Upper lobe of right lung (tissue), 1 donor: Measurements from ENCODE around the gene LMAN1. TPM values are rescaled to one million over a fixed set of nuclear protein-coding genes. Genes with fewer than 3 reads are reported as not detected.

Experiments used
- ATAC-seq: fragments of 200-7000 bp; cut with Tn5 transposase; one replicate; pipeline ENCODE4 v1.9.1; 2020; ENCODE audit warnings: mild to moderate bottlenecking, moderate library complexity
- DNase-seq: peaks from one replicate; pipeline ENCODE4 v3.0.0-alpha.2; 2020
- H3K27ac ChIP-seq: fragments of 200-600 bp; one replicate; pipeline ENCODE4 v1.8.0; 2022
- H3K27me3 ChIP-seq: fragments of 200-600 bp; one replicate; pipeline ENCODE4 v1.8.0; 2022; ENCODE audit warnings: mild to moderate bottlenecking
- H3K36me3 ChIP-seq: fragments of 200-600 bp; one replicate; pipeline ENCODE4 v1.8.0; 2022
- H3K4me1 ChIP-seq: fragments of 200-600 bp; one replicate; pipeline ENCODE4 v1.8.0; 2022
- H3K4me3 ChIP-seq: fragments of 200-600 bp; one replicate; pipeline ENCODE4 v1.8.0; 2022; ENCODE audit warnings: mild to moderate bottlenecking
- H3K9me3 ChIP-seq: fragments of 200-600 bp; one replicate; pipeline ENCODE4 v1.8.0; 2022
- intact Hi-C: fragments of 100-400 bp; cut with DNase I; formaldehyde crosslinking; loops from one replicate; pipeline ENCODE4 v1.11.0; 2022
- long read RNA-seq: library from polyadenylated mRNA; unstranded; transcript quantifications from one replicate; pipeline ENCODE4 v2.0.0, GENCODE V29; 2021
- total RNA-seq: library from RNA; stranded (reverse); fragmentation: NEBNext Ultra II Directional; extraction: Animal tissue kit (Norgen Biotek cat#: 25700); gene quantifications from one replicate; pipeline ENCODE4 v1.2.1, GENCODE V29; 2021
- TF ChIP-seq, protein P1 (sequence below): fragments of 200-600 bp; IDR thresholded peaks from one replicate; pipeline ENCODE4 v1.8.0; 2022; ENCODE audit warnings: antibody characterized with exemption
- donor health status: DM: no; HTN: yes; CAD: no; lungs with severe emphysema.

The LMAN1 gene, protein sequence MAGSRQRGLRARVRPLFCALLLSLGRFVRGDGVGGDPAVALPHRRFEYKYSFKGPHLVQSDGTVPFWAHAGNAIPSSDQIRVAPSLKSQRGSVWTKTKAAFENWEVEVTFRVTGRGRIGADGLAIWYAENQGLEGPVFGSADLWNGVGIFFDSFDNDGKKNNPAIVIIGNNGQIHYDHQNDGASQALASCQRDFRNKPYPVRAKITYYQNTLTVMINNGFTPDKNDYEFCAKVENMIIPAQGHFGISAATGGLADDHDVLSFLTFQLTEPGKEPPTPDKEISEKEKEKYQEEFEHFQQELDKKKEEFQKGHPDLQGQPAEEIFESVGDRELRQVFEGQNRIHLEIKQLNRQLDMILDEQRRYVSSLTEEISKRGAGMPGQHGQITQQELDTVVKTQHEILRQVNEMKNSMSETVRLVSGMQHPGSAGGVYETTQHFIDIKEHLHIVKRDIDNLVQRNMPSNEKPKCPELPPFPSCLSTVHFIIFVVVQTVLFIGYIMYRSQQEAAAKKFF
- 63.1 TPM for total RNA-seq
- long read RNA-seq, full-length matches to known transcripts: 99 of 117 reads
- long read RNA-seq, partial matches to known transcripts: 13 of 117 reads
- long read RNA-seq, other reads (novel, unspliced or antisense): 5 of 117 reads

GRCh38 chr18:59358712-59359575 lies at the start of gene LMAN1:
LMAN1 (minus strand) TSS chr18:59359265; CDS start chr18:59359244, 21 bp downstream.
- intact Hi-C loops: no loop called here
- peak; percentile 100 for ATAC-seq
- Histone ChIP-seq H3K9me3 (no peaks in the 10 kb centered on the region), H3K4me1 (peaks cover 18% of the 10 kb centered on the region), H3K36me3 (peaks cover 15% of the 10 kb centered on the region), H3K4me3 (peak within 1 kb of the TSS; percentile 95), H3K27me3 (no peaks in the 10 kb centered on the region), H3K27ac (peak within 1 kb of the TSS; percentile 91)
- TF ChIP-seq, protein P1, sequence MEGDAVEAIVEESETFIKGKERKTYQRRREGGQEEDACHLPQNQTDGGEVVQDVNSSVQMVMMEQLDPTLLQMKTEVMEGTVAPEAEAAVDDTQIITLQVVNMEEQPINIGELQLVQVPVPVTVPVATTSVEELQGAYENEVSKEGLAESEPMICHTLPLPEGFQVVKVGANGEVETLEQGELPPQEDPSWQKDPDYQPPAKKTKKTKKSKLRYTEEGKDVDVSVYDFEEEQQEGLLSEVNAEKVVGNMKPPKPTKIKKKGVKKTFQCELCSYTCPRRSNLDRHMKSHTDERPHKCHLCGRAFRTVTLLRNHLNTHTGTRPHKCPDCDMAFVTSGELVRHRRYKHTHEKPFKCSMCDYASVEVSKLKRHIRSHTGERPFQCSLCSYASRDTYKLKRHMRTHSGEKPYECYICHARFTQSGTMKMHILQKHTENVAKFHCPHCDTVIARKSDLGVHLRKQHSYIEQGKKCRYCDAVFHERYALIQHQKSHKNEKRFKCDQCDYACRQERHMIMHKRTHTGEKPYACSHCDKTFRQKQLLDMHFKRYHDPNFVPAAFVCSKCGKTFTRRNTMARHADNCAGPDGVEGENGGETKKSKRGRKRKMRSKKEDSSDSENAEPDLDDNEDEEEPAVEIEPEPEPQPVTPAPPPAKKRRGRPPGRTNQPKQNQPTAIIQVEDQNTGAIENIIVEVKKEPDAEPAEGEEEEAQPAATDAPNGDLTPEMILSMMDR: no peak
- peak; percentile 97 for DNase-seq

- Histone ChIP-seq H3K27ac (no peak overlapping the region), H3K4me3 (no peak overlapping the region), H3K27me3 (no peaks in the 10 kb centered on the region), H3K9me3 (no peaks in the 10 kb centered on the region), H3K36me3 (no peaks in the 10 kb centered on the region), H3K4me1 (no peaks in the 10 kb centered on the region)
- DNase-seq: peak; percentile 77
- TF ChIP-seq, protein P1: peak; percentile 92
- intact Hi-C loops: loop anchor here (10.0 kb wide), 1 partner anchor 98 kb away; no protein-coding TSS in a partner anchor
- peak; percentile 99 for ATAC-seq
Observed at GRCh38 chr18:59402432-59403090, 43.5 kb upstream of the LMAN1 start.

- no peak for ATAC-seq
- intact Hi-C loops: loop anchor here (10.0 kb wide), 1 partner anchor 96 kb away; no protein-coding TSS in a partner anchor
Observed at GRCh38 chr18:59400407-59400806, 41.3 kb upstream of the LMAN1 start.

DNA sequence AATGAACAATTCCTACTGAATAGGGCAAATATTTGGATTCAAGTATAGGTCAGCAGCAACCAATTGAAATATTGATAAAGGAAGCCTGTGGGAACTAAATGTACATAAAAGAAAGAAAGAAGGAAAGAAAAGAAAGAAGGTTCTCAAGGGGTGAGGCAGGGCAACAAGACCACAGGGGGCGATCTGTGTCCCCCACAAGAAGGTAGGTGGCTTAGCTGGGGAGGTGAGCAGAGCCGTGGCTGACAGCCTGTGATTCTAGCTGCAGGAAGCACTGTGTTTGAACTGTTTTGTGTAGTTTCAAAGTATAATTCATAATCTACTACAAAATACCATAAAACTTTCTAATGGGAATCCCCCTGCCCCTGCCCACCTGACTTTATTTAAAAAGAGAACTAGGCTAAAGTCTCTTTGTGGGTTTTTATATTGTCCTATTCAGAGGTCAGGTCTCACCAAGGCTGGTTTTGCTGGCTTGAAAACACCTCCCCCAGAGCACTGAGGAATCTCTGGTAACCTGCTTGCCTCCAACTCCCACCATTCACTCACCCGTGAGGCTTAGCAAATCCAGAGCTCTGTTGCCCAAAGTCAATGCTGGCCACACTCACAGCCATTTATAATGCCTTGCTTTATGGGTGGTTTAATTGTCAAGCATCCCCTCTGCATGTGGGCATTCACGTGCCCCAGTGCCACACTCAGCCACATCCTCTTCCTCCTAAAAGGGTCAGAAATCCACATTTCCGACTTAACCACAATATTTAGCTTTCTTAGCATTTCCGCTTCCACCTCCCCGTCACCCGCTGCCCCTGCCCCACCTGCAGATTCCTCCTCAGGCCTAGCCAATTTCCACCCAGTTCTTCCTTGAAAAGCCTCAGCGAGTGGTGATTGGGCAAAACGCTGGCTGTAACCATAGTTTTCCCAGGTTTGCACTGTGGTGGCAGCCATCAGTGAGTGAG lies 36.4 kb upstream of the LMAN1 start:
- Histone ChIP-seq H3K27ac (no peak overlapping the region), H3K27me3 (no peaks in the 10 kb centered on the region), H3K4me3 (no peak overlapping the region), H3K9me3 (no peaks in the 10 kb centered on the region), H3K36me3 (no peaks in the 10 kb centered on the region), H3K4me1 (no peaks in the 10 kb centered on the region)
- no peak for ATAC-seq
- DNase-seq: no peak
- TF ChIP-seq, protein P1: no peak
- intact Hi-C loops: no loop called here

More at GRCh38 chr18:59400407-59400806, 41.3 kb upstream of the LMAN1 start:
- DNase-seq: no peak
- Histone ChIP-seq H3K9me3 (no peaks in the 10 kb centered on the region), H3K4me1 (no peaks in the 10 kb centered on the region), H3K4me3 (no peak overlapping the region), H3K36me3 (no peaks in the 10 kb centered on the region), H3K27ac (no peak overlapping the region), H3K27me3 (no peaks in the 10 kb centered on the region)
- TF ChIP-seq, protein P1: no peak
